NB4 (cell line): ENCODE data around the gene UST.

Source experiments
- DNase-seq: peaks from one replicate; pipeline ENCODE4 v3.0.0; 2010; ENCODE audit warnings: low read depth
- H3K4me3 ChIP-seq: one replicate; pipeline ENCODE4 v1.5.1; 2011; ENCODE audit warnings: mild to moderate bottlenecking, low read depth, low read length, moderate library complexity
- MYC ChIP-seq: IDR thresholded peaks from 2 replicates; pipeline ENCODE4 v1.6.1; 2011; ENCODE audit warnings: low read depth, low read length
- POLR2A ChIP-seq: IDR thresholded peaks from 2 replicates; pipeline ENCODE4 v1.6.1; 2011; ENCODE audit warnings: mild to moderate bottlenecking; ENCODE audit not compliant: insufficient read length; ENCODE audit errors: extremely low read depth
- TF ChIP-seq, protein P1 (sequence below): IDR thresholded peaks from 2 replicates; pipeline ENCODE4 v1.6.1; 2011; ENCODE audit warnings: low read depth, low read length
- TF ChIP-seq, protein P2 (sequence below): IDR thresholded peaks from one replicate; pipeline ENCODE4 v1.5.1; 2012; ENCODE audit warnings: low read depth, low read length

Gene UST

DNA sequence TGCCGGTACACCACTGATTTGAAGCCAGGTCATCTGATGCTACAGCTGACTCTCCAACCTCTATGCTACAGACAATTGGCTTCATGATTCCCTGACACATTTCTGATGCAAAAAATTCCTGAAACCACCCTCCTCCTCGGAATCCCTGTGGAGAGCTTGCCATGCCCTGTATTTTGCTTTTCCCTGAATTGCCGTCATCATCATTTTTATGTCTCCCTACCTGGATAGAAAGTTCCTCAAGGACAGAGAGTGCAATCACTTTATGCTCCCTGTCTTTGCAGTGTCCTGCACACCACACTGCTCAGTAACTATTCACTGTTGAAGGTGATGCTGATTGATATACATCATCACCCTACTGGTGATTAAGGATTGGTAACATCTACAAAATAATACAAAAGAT is 239.8 kb downstream of the UST start:
- no peak overlapping the region for H3K4me3 ChIP-seq
- TF ChIP-seq MYC, result no peak
- no peak for DNase-seq

DNA sequence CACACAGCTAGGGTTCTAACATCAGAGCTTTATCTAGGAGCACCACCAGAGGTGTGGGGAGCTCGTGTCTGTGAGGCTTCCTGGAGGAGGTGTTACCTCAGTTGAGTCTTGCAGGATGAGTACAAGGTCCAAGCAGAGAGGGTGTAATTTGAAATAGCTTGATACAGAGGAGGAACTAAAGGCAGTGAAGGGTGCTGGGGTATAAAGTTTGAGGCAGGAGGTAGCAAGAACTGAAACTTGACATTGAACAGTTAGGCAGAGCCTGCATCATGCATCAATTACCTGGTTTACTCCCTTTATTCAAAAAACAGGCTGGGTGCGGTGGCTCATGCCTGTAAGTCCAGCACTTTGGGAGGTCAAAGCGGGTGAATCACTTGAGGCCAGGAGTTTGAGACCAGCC is 241.2 kb downstream of the UST start:
- no peak for DNase-seq
- TF ChIP-seq, protein P1, sequence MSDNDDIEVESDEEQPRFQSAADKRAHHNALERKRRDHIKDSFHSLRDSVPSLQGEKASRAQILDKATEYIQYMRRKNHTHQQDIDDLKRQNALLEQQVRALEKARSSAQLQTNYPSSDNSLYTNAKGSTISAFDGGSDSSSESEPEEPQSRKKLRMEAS, result no peak
- TF ChIP-seq, protein P2, sequence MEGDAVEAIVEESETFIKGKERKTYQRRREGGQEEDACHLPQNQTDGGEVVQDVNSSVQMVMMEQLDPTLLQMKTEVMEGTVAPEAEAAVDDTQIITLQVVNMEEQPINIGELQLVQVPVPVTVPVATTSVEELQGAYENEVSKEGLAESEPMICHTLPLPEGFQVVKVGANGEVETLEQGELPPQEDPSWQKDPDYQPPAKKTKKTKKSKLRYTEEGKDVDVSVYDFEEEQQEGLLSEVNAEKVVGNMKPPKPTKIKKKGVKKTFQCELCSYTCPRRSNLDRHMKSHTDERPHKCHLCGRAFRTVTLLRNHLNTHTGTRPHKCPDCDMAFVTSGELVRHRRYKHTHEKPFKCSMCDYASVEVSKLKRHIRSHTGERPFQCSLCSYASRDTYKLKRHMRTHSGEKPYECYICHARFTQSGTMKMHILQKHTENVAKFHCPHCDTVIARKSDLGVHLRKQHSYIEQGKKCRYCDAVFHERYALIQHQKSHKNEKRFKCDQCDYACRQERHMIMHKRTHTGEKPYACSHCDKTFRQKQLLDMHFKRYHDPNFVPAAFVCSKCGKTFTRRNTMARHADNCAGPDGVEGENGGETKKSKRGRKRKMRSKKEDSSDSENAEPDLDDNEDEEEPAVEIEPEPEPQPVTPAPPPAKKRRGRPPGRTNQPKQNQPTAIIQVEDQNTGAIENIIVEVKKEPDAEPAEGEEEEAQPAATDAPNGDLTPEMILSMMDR, result no peak
- no peak overlapping the region for H3K4me3 ChIP-seq

DNA sequence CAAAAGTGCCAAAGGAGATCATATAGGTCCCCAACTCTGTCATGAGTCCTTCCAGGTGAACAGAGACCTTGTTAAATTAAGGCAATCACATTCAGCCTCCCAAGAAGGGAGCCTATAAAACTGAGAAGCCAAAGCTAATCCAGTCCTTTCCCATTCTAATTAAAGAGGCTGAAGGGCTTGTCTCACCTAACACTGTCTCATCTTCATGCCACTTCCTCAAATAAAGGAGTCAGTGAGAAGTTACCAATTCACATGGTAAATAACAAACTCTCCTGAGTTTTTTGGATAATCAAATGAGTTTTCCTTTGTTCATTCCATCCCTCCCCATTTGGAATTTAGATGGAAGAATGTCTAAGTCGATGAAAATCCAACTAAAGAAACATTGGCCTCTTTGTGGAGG is 242.8 kb downstream of the UST start:
- no peak for DNase-seq
- TF ChIP-seq POLR2A (no peak), MYC (no peak)
- TF ChIP-seq, protein P1, result no peak
- TF ChIP-seq, protein P2, result no peak

DNA sequence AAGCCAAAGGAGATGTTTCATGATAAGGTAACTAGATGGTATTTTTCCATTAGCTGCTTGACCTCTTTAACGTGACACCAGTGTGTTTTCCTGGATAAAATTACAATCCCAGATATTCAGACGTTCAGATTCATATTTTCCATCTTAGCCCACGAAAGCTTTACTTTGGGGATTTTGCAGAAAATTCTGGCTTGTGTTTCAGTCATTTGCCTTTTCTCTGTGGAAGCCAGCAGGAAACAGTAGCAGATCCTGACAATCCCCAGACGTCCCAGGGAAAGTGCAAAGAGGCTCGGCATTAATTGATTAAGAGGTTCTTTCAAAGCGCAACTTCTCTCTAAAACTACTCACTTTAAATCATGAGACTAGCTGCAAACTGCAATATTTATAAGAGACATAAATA is 243.6 kb downstream of the UST start:
- H3K4me3 ChIP-seq, result no peak overlapping the region
- no peak for DNase-seq
- TF ChIP-seq, protein P2, result no peak
- TF ChIP-seq, protein P1, result no peak
- TF ChIP-seq POLR2A (no peak), MYC (no peak)

More for the DNA sequence above, 242.8 kb downstream of the UST start:
- H3K4me3 ChIP-seq, result no peak overlapping the region

DNA sequence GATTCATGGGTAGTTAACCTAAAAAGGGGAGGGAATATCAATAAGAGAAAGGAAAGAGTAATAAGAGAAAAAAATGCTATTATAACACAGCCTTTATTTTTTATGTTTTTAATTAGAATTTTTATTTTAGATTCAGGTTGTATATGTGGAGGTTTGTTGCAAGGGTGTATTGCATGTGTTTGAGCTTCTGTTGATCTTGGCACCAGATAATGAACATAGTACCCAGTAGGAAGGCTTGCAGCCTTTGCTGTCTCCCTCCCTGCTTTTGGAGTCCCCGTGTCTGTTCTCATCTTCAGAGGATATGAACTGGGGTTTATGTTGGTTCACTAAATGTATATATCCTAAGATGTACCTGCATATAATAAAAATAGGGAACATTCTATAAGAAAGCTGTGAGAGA is 250.0 kb downstream of the UST start:
- no peak for DNase-seq
- no peak overlapping the region for H3K4me3 ChIP-seq
- TF ChIP-seq POLR2A (no peak), MYC (no peak)
- TF ChIP-seq, protein P1, result no peak
- TF ChIP-seq, protein P2, result no peak

DNA sequence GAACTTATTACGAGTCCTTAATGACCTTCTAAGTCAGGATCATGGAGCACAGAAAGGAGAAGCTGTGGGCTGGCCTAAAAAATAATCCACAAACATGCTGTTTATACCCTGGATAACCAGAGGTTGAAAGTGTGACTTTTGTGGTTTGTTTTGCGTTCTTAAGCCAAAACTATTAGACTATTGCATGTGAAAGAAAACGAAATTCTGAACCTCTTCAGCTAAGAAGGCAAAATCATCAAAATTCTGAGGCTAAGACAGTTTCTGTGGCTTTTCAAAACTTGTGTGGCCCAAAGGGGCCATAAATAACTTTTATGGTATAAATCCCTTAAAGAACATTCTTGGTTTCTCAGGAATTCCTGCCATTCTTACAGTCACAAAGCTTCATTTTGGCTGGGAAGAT is 251.0 kb downstream of the UST start:
- H3K4me3 ChIP-seq, result no peak overlapping the region
- TF ChIP-seq, protein P2, result no peak
- TF ChIP-seq, protein P1, result no peak
- TF ChIP-seq MYC, result no peak
- TF ChIP-seq POLR2A, result no peak
- DNase-seq, result no peak
